Measurements from ENCODE around the gene DOCK3. TPM values are rescaled to one million over a fixed set of nuclear protein-coding genes. Genes with fewer than 3 reads are reported as not detected.
A peak's percentile ranks its signal among the peaks of the same experiment; 100 is the strongest.

DOCK3 gene
- total and polyA plus RNA-seq, 10 donors = 0.08 to 2.1 (median 0.44) TPM

DNA sequence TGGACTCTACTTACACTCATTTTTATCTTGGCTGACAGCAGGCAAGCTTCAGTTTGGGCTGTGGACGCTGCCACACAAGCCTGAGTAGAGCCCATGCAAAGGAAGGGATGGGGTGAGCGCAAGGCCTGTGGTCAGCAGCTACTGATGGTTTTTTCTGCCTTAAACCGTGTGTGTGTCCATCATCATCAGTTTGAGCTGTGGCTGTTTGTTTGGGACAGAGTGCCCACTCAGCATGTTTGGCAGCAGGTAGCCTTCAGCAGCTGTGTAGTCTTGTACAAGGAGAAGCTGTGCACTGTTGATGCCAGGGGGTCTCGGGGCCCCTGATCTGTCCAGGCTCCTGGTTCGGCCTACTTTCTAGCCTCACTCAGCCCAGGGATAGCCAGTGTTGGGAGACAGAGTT, 719.8 kb downstream of the DOCK3 start:
- intact Hi-C loops (cut with DNase I; ENCODE audit: low total_unique reads) = no loop called here
- Histone ChIP-seq H3K4me3 (no peak overlapping the region), H3K4me1 (peaks cover 23 to 74% (median 65%) of the 10 kb centered on the region in 6 donors), H3K36me3 (peaks cover 0 to 83% (median 68%) of the 10 kb centered on the region in 6 donors), H3K9me3 (no peaks in the 10 kb centered on the region), H3K27me3 (replicated peaks in 1 of 7) (no peaks in the 10 kb centered on the region), H3K27ac (no peak overlapping the region)
- TF ChIP-seq, protein P1, sequence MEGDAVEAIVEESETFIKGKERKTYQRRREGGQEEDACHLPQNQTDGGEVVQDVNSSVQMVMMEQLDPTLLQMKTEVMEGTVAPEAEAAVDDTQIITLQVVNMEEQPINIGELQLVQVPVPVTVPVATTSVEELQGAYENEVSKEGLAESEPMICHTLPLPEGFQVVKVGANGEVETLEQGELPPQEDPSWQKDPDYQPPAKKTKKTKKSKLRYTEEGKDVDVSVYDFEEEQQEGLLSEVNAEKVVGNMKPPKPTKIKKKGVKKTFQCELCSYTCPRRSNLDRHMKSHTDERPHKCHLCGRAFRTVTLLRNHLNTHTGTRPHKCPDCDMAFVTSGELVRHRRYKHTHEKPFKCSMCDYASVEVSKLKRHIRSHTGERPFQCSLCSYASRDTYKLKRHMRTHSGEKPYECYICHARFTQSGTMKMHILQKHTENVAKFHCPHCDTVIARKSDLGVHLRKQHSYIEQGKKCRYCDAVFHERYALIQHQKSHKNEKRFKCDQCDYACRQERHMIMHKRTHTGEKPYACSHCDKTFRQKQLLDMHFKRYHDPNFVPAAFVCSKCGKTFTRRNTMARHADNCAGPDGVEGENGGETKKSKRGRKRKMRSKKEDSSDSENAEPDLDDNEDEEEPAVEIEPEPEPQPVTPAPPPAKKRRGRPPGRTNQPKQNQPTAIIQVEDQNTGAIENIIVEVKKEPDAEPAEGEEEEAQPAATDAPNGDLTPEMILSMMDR (IDR thresholded peaks at IDR 0.05 in 8 of 11, conservative IDR thresholded peaks at IDR 0.05 in 3 of 11) = no peak
- peak in 1 of 3 donors; percentile 27 for TF ChIP-seq POLR2AphosphoS5 (IDR thresholded peaks at IDR 0.05)
- WGBS, 5 donors = 75 to 94% (median 87%) methylated on average over 3 to 5 of the region's 5 CpGs
- DNase-seq = no peak

DNA sequence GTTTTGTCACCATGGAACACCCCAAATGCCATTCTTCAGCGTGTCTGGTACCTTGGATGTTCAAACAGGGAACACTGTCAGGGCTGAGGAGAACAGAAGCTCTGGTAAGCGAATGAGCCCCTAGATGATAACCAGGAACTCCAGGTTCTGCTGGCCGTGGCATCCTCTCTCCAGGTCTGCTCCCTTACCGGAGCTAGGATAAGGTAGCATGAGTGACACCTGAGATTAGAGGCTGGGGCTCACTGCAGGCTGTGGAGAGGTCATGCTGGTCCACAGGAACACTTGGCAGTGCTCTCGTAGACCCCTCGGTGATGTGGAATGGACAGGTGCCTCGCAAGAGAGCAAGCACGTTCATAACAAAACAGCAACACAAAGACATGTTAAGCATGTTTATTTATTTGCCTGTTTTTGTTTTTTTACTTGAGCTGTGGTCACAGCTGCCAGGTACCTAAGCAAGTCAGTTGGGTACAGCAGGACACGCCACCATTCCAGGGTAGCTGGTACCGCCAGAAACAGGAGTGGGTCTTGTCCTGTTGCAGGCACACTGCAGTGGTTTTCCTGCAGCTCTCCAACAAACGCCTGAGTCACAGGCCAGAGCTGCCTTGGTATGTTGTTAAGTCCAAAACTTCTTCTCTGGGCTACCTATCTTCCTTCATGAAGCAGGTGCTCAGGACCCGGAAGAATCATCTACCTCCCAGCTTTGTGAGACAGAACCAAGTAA, 720.9 kb downstream of the DOCK3 start:
- Histone ChIP-seq H3K27ac (peak overlapping the region in 1 of 8 donors; percentile 13), H3K27me3 (replicated peaks in 1 of 7) (no peaks in the 10 kb centered on the region), H3K36me3 (peaks cover 0 to 85% (median 71%) of the 10 kb centered on the region in 6 donors), H3K4me3 (no peak overlapping the region), H3K4me1 (peaks cover 13 to 63% (median 54%) of the 10 kb centered on the region in 6 donors), H3K9me3 (no peaks in the 10 kb centered on the region)
- intact Hi-C loops (cut with DNase I; ENCODE audit: low total_unique reads) = no loop called here
- no peak for DNase-seq
- TF ChIP-seq, protein P1 (IDR thresholded peaks at IDR 0.05 in 8 of 11, conservative IDR thresholded peaks at IDR 0.05 in 3 of 11) = no peak
- peak in 1 of 3 donors; percentile 40 for TF ChIP-seq POLR2AphosphoS5 (IDR thresholded peaks at IDR 0.05)
- no peak for TF ChIP-seq POLR2A (IDR thresholded peaks at IDR 0.05)
- 79 to 85% (median 82%) methylated on average over 12 of the region's 12 CpGs for whole genome bisulfite sequencing, 5 donors

- Histone ChIP-seq H3K4me3 (no peak overlapping the region), H3K4me1 (peaks cover 11 to 60% (median 50%) of the 10 kb centered on the region in 6 donors), H3K27me3 (replicated peaks in 1 of 7) (no peaks in the 10 kb centered on the region), H3K36me3 (peaks cover 0 to 93% (median 73%) of the 10 kb centered on the region in 6 donors), H3K9me3 (no peaks in the 10 kb centered on the region), H3K27ac (peak overlapping the region in 1 of 8 donors; percentile 13)
- no peak for DNase-seq
- TF ChIP-seq, protein P1 (IDR thresholded peaks at IDR 0.05 in 8 of 11, conservative IDR thresholded peaks at IDR 0.05 in 3 of 11) = no peak
- TF ChIP-seq POLR2A (IDR thresholded peaks at IDR 0.05) (no peak), POLR2AphosphoS5 (IDR thresholded peaks at IDR 0.05) (no peak)
- 67 to 100% (median 86%) methylated on average over 1 of the region's 1 CpG for WGBS, 5 donors
- intact Hi-C loops (cut with DNase I; ENCODE audit: low total_unique reads) = no loop called here
These were observed 721.7 kb downstream of the DOCK3 start for GRCh38 chr3:51396401-51396800.

GRCh38 chr3:51397392-51397791, 722.7 kb downstream of the DOCK3 start:
- DNase-seq = no peak
- TF ChIP-seq POLR2AphosphoS5 (IDR thresholded peaks at IDR 0.05) (peak in 1 of 3 donors; percentile 17), POLR2A (IDR thresholded peaks at IDR 0.05) (no peak)
- TF ChIP-seq, protein P1 (IDR thresholded peaks at IDR 0.05 in 8 of 11, conservative IDR thresholded peaks at IDR 0.05 in 3 of 11) = no peak
- Histone ChIP-seq H3K9me3 (no peaks in the 10 kb centered on the region), H3K36me3 (peaks cover 0 to 100% (median 79%) of the 10 kb centered on the region in 6 donors), H3K4me3 (no peak overlapping the region), H3K27ac (no peak overlapping the region), H3K4me1 (peaks cover 5 to 56% (median 42%) of the 10 kb centered on the region in 6 donors), H3K27me3 (replicated peaks in 1 of 7) (no peaks in the 10 kb centered on the region)
- 72 to 89% (median 85%) methylated on average over 5 of the region's 5 CpGs for WGBS, 5 donors
- intact Hi-C loops (cut with DNase I; ENCODE audit: low total_unique reads) = no loop called here

Data from spleen (tissue), 11 donors.